Measurements from ENCODE around the gene SMIM12.

Gene SMIM12

GRCh38 chr1:34859446-34860200 is at the start of gene SMIM12:
TSS of gene SMIM12 (minus strand) at chr1:34859749. CDS start at chr1:34855977, 3,772 bp downstream.
- peak; percentile 94 for DNase-seq (ENCODE audit: low spot score)

GRCh38 chr1:34908369-34908768 is 48.8 kb upstream of the SMIM12 start:
- no peak for DNase-seq (ENCODE audit: low spot score)

- no peak for DNase-seq (ENCODE audit: low spot score)
These were observed 48.0 kb upstream of the SMIM12 start for GRCh38 chr1:34907487-34908090.

GRCh38 chr1:34906756-34907155 is 47.2 kb upstream of the SMIM12 start:
- no peak for DNase-seq (ENCODE audit: low spot score)

- no peak for DNase-seq (ENCODE audit: low spot score)
These were observed 46.7 kb upstream of the SMIM12 start for GRCh38 chr1:34906222-34906621.

- DNase-seq (ENCODE audit: low spot score) = no peak
These were observed 45.5 kb upstream of the SMIM12 start for GRCh38 chr1:34905098-34905459.

GRCh38 chr1:34904236-34905097 is 44.9 kb upstream of the SMIM12 start:
- DNase-seq (ENCODE audit: low spot score) = no peak

GRCh38 chr1:34901919-34902318 is 42.4 kb upstream of the SMIM12 start:
- DNase-seq (ENCODE audit: low spot score) = no peak

- DNase-seq (ENCODE audit: low spot score) = no peak
These were observed 41.4 kb upstream of the SMIM12 start for GRCh38 chr1:34900775-34901502.

GRCh38 chr1:34899906-34900305 is 40.4 kb upstream of the SMIM12 start:
- no peak for DNase-seq (ENCODE audit: low spot score)

- no peak for DNase-seq (ENCODE audit: low spot score)
These were observed 39.9 kb upstream of the SMIM12 start for GRCh38 chr1:34899471-34899870.

- DNase-seq (ENCODE audit: low spot score) = no peak
These were observed 38.8 kb upstream of the SMIM12 start for GRCh38 chr1:34898330-34898761.

- DNase-seq (ENCODE audit: low spot score) = no peak
These were observed 37.1 kb upstream of the SMIM12 start for GRCh38 chr1:34896612-34897011.

- DNase-seq (ENCODE audit: low spot score) = no peak
These were observed 30.2 kb upstream of the SMIM12 start for GRCh38 chr1:34889705-34890104.

- no peak for DNase-seq (ENCODE audit: low spot score)
These were observed 28.0 kb upstream of the SMIM12 start for GRCh38 chr1:34887593-34887992.

- peak; percentile 80 for DNase-seq (ENCODE audit: low spot score)
These were observed 26.1 kb upstream of the SMIM12 start for GRCh38 chr1:34885405-34886247.

- no peak for DNase-seq (ENCODE audit: low spot score)
These were observed 25.4 kb upstream of the SMIM12 start for GRCh38 chr1:34884961-34885360.

- no peak for DNase-seq (ENCODE audit: low spot score)
These were observed 25.0 kb upstream of the SMIM12 start for GRCh38 chr1:34884536-34884935.

- DNase-seq (ENCODE audit: low spot score) = no peak
These were observed 19.7 kb upstream of the SMIM12 start for GRCh38 chr1:34879230-34879629.

- no peak for DNase-seq (ENCODE audit: low spot score)
These were observed 16.9 kb upstream of the SMIM12 start for GRCh38 chr1:34876406-34876805.

- no peak for DNase-seq (ENCODE audit: low spot score)
These were observed 14.9 kb upstream of the SMIM12 start for GRCh38 chr1:34874296-34874952.

Measured in ecto neural progenitor cell (in vitro differentiated cells).